H1 (cell line): ENCODE data around the gene DXO. TPM values are rescaled to one million over a fixed set of nuclear protein-coding genes. Genes with fewer than 3 reads are reported as not detected.

Experiments
- ASH2L ChIP-seq: fragments of 200-600, 300-600 bp; sonication (generic); IDR thresholded peaks from one replicate; pipeline ENCODE4 v1.7.1; 2017; ENCODE audit warnings: low read length
- BRCA1 ChIP-seq: IDR thresholded peaks from 2 replicates; pipeline ENCODE4 v1.6.1; 2012; ENCODE audit warnings: low read depth, low read length, improper control_type of control experiment
- CEBPB ChIP-seq: IDR thresholded peaks from 2 replicates; pipeline ENCODE4 v1.6.1; 2012; ENCODE audit warnings: low read depth, low read length
- CREB1 ChIP-seq: IDR thresholded peaks from 2 replicates; pipeline ENCODE4 v1.6.1; 2012; ENCODE audit warnings: inconsistent platforms
- E2F6 ChIP-seq: IDR thresholded peaks from 2 replicates; pipeline ENCODE4 v1.6.1; 2012; ENCODE audit warnings: inconsistent platforms
- HDAC6 ChIP-seq: IDR thresholded peaks from one replicate; pipeline ENCODE4 v1.7.1; 2012; ENCODE audit warnings: low read depth, mild to moderate bottlenecking, inconsistent platforms, low read length, moderate library complexity
- JUN ChIP-seq: IDR thresholded peaks from 2 replicates; pipeline ENCODE4 v1.6.1; 2011; ENCODE audit warnings: low read depth, mild to moderate bottlenecking, improper control_type of control experiment, low read length
- JUND ChIP-seq: IDR thresholded peaks from 2 replicates; pipeline ENCODE4 v1.6.1; 2011; ENCODE audit warnings: mild to moderate bottlenecking, improper control_type of control experiment, low read length
- KDM1A ChIP-seq: fragments of 200-600, 300-600 bp; sonication (generic); IDR thresholded peaks from 2 replicates; pipeline ENCODE4 v1.7.1; 2016; ENCODE audit warnings: mild to moderate bottlenecking, low read length, borderline replicate concordance
- KDM4A ChIP-seq: IDR thresholded peaks from one replicate; pipeline ENCODE4 v1.7.1; 2012; ENCODE audit warnings: low read depth, mild to moderate bottlenecking, moderate library complexity, low read length, inconsistent platforms; ENCODE audit not compliant: severe bottlenecking
- KDM5A ChIP-seq: fragments of 200-600 bp; IDR thresholded peaks from 2 replicates; pipeline ENCODE4 v1.7.1; 2012; ENCODE audit warnings: mild to moderate bottlenecking, low read length, inconsistent platforms, mixed read lengths
- MAX ChIP-seq: IDR thresholded peaks from 2 replicates; pipeline ENCODE4 v1.6.1; 2012; ENCODE audit warnings: inconsistent platforms
- NANOG ChIP-seq: IDR thresholded peaks from 2 replicates; pipeline ENCODE4 v1.6.1; 2011; ENCODE audit warnings: low read length, low read depth, mild to moderate bottlenecking, inconsistent platforms; ENCODE audit not compliant: insufficient read depth, poor library complexity, severe bottlenecking
- POLR2A ChIP-seq, 2 experiments: IDR thresholded peaks; 1 replicate in 1 of 2; 2 replicates in 1 of 2; pipeline ENCODE4 v1.6.1; 2011; ENCODE audit warnings: low read depth in 2 of 2, low read length in 2 of 2, mild to moderate bottlenecking in 2 of 2; ENCODE audit errors: control extremely low read depth in 1 of 2
- POU5F1 ChIP-seq: IDR thresholded peaks from 2 replicates; pipeline ENCODE4 v1.6.1; 2011; ENCODE audit warnings: low read depth, mild to moderate bottlenecking, low read length, moderate library complexity
- RXRA ChIP-seq: IDR thresholded peaks from 2 replicates; pipeline ENCODE4 v1.6.1; 2011; ENCODE audit warnings: low read depth, mild to moderate bottlenecking, low read length, moderate library complexity; ENCODE audit not compliant: insufficient read depth
- SIN3A ChIP-seq, 2 experiments: IDR thresholded peaks in 1 of 2; conservative IDR thresholded peaks in 1 of 2; 2 replicates each; pipeline ENCODE4 v1.6.1; 2011 to 2012; ENCODE audit warnings: low read length in 2 of 2, improper control_type of control experiment in 1 of 2, low read depth in 1 of 2, mild to moderate bottlenecking in 1 of 2
- SIRT6 ChIP-seq: IDR thresholded peaks from one replicate; pipeline ENCODE4 v1.7.1; 2012; ENCODE audit warnings: low read length, inconsistent platforms
- SP4 ChIP-seq: IDR thresholded peaks from 2 replicates; pipeline ENCODE4 v1.6.1; 2012; ENCODE audit warnings: low read length, inconsistent platforms
- SRF ChIP-seq: IDR thresholded peaks from 2 replicates; pipeline ENCODE4 v1.6.1; 2011; ENCODE audit warnings: mild to moderate bottlenecking, low read depth, low read length, moderate library complexity
- SUZ12 ChIP-seq: fragments of 200-600 bp; sonication (generic); IDR thresholded peaks from 2 replicates; pipeline ENCODE4 v1.6.1; 2012; ENCODE audit warnings: mild to moderate bottlenecking, inconsistent platforms, low read length, moderate library complexity, mixed read lengths
- TCF12 ChIP-seq: IDR thresholded peaks from 2 replicates; pipeline ENCODE4 v1.6.1; 2011; ENCODE audit warnings: low read depth, mild to moderate bottlenecking, low read length
- USF2 ChIP-seq: IDR thresholded peaks from 2 replicates; pipeline ENCODE4 v1.6.1; 2011; ENCODE audit warnings: low read length, improper control_type of control experiment
- ZNF274 ChIP-seq: IDR thresholded peaks from 2 replicates; pipeline ENCODE4 v1.7.0; 2012; ENCODE audit warnings: low read length, borderline replicate concordance; ENCODE audit errors: extremely low read depth
- polyA plus RNA-seq, 7 experiments: library from polyadenylated mRNA; depleted of rRNA in 3 of 7; stranded (reverse) in 5 of 7; unstranded in 2 of 7; fragments of >200 nt in 5 of 7; fragments of 200-250 nt in 2 of 7; gene quantifications; 1 replicate in 5 of 7; 2 replicates in 1 of 7; 4 replicates in 1 of 7; pipeline versions ENCODE4 v1.2.1 to v1.2.3, GENCODE V29; 2011 to 2013; ENCODE audit warnings: missing spikeins in 2 of 7, mixed read lengths in 2 of 7
- total RNA-seq: library from RNA; stranded (reverse); fragmentation: NEBNext Ultra II Directional; extraction: Animal tissue kit (Norgen Biotek cat#: 25700); gene quantifications from 2 replicates; pipeline ENCODE4 v1.2.1, GENCODE V29; 2021

Gene DXO
- total and polyA plus RNA-seq, 2 of the 8 experiments (the other 6 are each of a cell fraction or from before 2014, with no cell fraction given) = 14.7 to 23.9 TPM

- TF ChIP-seq ASH2L (peak; percentile 100), JUN (no peak), CREB1 (peak; percentile 96), POLR2A (IDR thresholded peaks at IDR 0.05; ENCODE audit: control extremely low read depth in 1 of 2, low read depth in 2 of 2, low read length in 2 of 2) (peak in 1 of 2 experiments; percentile 79; a peak in 2 of 3 replicates), POU5F1 (no peak), RXRA (no peak), SP4 (no peak), SIN3A (conservative IDR thresholded peaks at IDR 0.05 in 1 of 2, IDR thresholded peaks at IDR 0.05 in 1 of 2; ENCODE audit: low read depth in 1 of 2, low read length in 2 of 2) (peak; percentile 80 to 86; a peak in 3 of 4 replicates), JUND (no peak), NANOG (no peak), USF2 (peak; percentile 52), MAX (peak; percentile 66), SIRT6 (no peak), E2F6 (peak; percentile 63), KDM4A (peak; percentile 99), BRCA1 (peak; percentile 46; the same call in 1 of the 2 replicates), CEBPB (peak; percentile 95), TCF12 (no peak), HDAC6 (no peak), KDM1A (no peak), KDM5A (peak; percentile 79), SUZ12 (no peak), ZNF274 (no peak), SRF (peak; percentile 54)
Observed at GRCh38 chr6:31971993-31972708, at the start of gene DXO (continued).
